HCT116 (cell line): Measurements from ENCODE around the gene MYO1G. TPM values are rescaled to one million over a fixed set of nuclear protein-coding genes. Genes with fewer than 3 reads are reported as not detected.

Source experiments
- ATAC-seq: fragments of 200-7000 bp; cut with Tn5 transposase; 2 replicates; pipeline ENCODE4 v1.9.1; 2020; ENCODE audit warnings: mild to moderate bottlenecking, moderate library complexity
- BruUV-seq: library from RNA; stranded (reverse); fragments of 400-500 nt; replicated peaks from 2 replicates; lab custom pipeline; 2021; lab: Mats Ljungman, UMichigan
- CTCF ChIA-PET: fragments of 300-600 bp; sonication (Branson Sonifier 250); formaldehyde crosslinking; loops from one replicate; lab custom pipeline; 2021; ENCODE audit warnings: antibody characterized with exemption; lab: Charles Lee
- POLR2A ChIA-PET: fragments of 300-600, 350-600 bp; sonication (Branson Sonifier 250); formaldehyde crosslinking; loops from one replicate; lab custom pipeline; 2021; ENCODE audit warnings: antibody characterized with exemption; lab: Charles Lee
- RAD21 ChIA-PET, 2 experiments: fragments of 300-600 bp; sonication (Branson Sonifier 250); formaldehyde crosslinking; loops; one replicate each; lab custom pipeline; 2023; ENCODE audit warnings: low total read pairs in 2 of 2; ENCODE audit not compliant: uncharacterized antibody in 2 of 2, unreplicated experiment in 2 of 2, low non-redundant PET in 1 of 2; lab: Charles Lee
- DNase-seq: peaks from one replicate; pipeline ENCODE4 v3.0.0-alpha.2; 2010; ENCODE audit warnings: low read depth, low spot score
- H2AFZ ChIP-seq: fragments of 200-600 bp; shearing (Covaris generic), sonication (generic); 2 replicates; pipeline ENCODE4 v1.6.1; 2017; ENCODE audit warnings: low read depth, mixed run types, mixed read lengths, antibody characterized with exemption, low read length; ENCODE audit not compliant: poor library complexity, severe bottlenecking
- H3K27ac ChIP-seq: 2 replicates; pipeline ENCODE4 v1.5.1; 2012; ENCODE audit warnings: low read depth, low read length
- H3K27me3 ChIP-seq: fragments of 200-600 bp; sonication (generic); 2 replicates; pipeline ENCODE4 v1.6.1; 2016; ENCODE audit warnings: mixed run types, low read length, mixed read lengths; ENCODE audit not compliant: insufficient read depth
- H3K36me3 ChIP-seq, 2 experiments: fragments of 200-500 bp in 1 of 2; fragments of 200-600 bp in 1 of 2; sonication (Bioruptor generic) in 1 of 2; sonication (generic) in 1 of 2; 2 replicates each; pipeline versions ENCODE4 v1.5.1 to v1.6.1; 2014 to 2016; ENCODE audit warnings: low read length in 2 of 2, inconsistent platforms in 1 of 2, mixed read lengths in 1 of 2, mixed run types in 1 of 2; ENCODE audit not compliant: insufficient read depth in 2 of 2, control insufficient read depth in 1 of 2
- H3K4me1 ChIP-seq, 2 experiments: fragments of 200-600 bp in 1 of 2; sonication (generic) in 1 of 2; 2 replicates each; pipeline versions ENCODE4 v1.5.1 to v1.6.1; 2012 to 2017; ENCODE audit warnings: low read length in 2 of 2, inconsistent platforms in 1 of 2, mild to moderate bottlenecking in 1 of 2, mixed read lengths in 1 of 2, mixed run types in 1 of 2, moderate library complexity in 1 of 2; ENCODE audit not compliant: insufficient read depth in 2 of 2, control insufficient read depth in 1 of 2
- H3K4me2 ChIP-seq: fragments of 200-600 bp; sonication (generic); 2 replicates; pipeline ENCODE4 v1.6.1; 2017; ENCODE audit warnings: mixed run types, low read length, mixed read lengths
- H3K4me3 ChIP-seq, 2 experiments: fragments of 200-600 bp in 1 of 2; sonication (generic) in 1 of 2; replicated peaks in 1 of 2; 2 replicates each; pipeline ENCODE4 v1.5.1; 2011 to 2016; ENCODE audit warnings: low read length in 2 of 2, control low read depth in 1 of 2, low read depth in 1 of 2, mild to moderate bottlenecking in 1 of 2, mixed read lengths in 1 of 2, mixed run types in 1 of 2
- H3K79me2 ChIP-seq: fragments of 200-600 bp; sonication (generic); 2 replicates; pipeline ENCODE4 v1.6.1; 2017; ENCODE audit warnings: mild to moderate bottlenecking, mixed run types, low read length, moderate library complexity, mixed read lengths; ENCODE audit not compliant: insufficient read depth
- H3K9ac ChIP-seq: fragments of 200-600 bp; sonication (generic); 2 replicates; pipeline ENCODE4 v1.6.1; 2016; ENCODE audit warnings: low read length, mixed read lengths
- H3K9me2 ChIP-seq: fragments of 200-600 bp; sonication (generic), shearing (Covaris generic); 2 replicates; pipeline ENCODE4 v1.6.1; 2017; ENCODE audit warnings: mixed run types, mild to moderate bottlenecking, moderate library complexity; ENCODE audit not compliant: insufficient read depth
- H3K9me3 ChIP-seq, 2 experiments: fragments of 200-500 bp in 1 of 2; fragments of 200-600 bp in 1 of 2; sonication (Bioruptor generic) in 1 of 2; sonication (generic) in 1 of 2; 2 replicates each; pipeline ENCODE4 v1.6.1; 2014 to 2017; ENCODE audit warnings: low read length in 2 of 2, mixed read lengths in 2 of 2, inconsistent platforms in 1 of 2, low read depth in 1 of 2, mild to moderate bottlenecking in 1 of 2, mixed run types in 1 of 2, moderate library complexity in 1 of 2; ENCODE audit not compliant: control insufficient read depth in 1 of 2, insufficient read depth in 1 of 2
- H4K20me1 ChIP-seq: fragments of 200-600 bp; sonication (generic), shearing (Covaris generic); 2 replicates; pipeline ENCODE4 v1.6.1; 2017; ENCODE audit warnings: mixed run types, mild to moderate bottlenecking, moderate library complexity; ENCODE audit not compliant: insufficient read depth
- CBX3 ChIP-seq: IDR thresholded peaks from 2 replicates; pipeline ENCODE4 v1.6.1; 2012; ENCODE audit warnings: low read depth
- CEBPB ChIP-seq: IDR thresholded peaks from 2 replicates; pipeline ENCODE4 v1.6.1; 2012; ENCODE audit warnings: low read depth
- CTCF ChIP-seq, 3 experiments: fragments of 200-600 bp in 1 of 3; sonication (generic) in 1 of 3; IDR thresholded peaks in 2 of 3; conservative IDR thresholded peaks in 1 of 3; 2 replicates each; pipeline ENCODE4 v1.5.1; 2012 to 2017; ENCODE audit warnings: low read depth in 2 of 3, low read length in 2 of 3, antibody characterized with exemption in 1 of 3, borderline replicate concordance in 1 of 3, control low read depth in 1 of 3, mild to moderate bottlenecking in 1 of 3, mixed read lengths in 1 of 3, mixed run types in 1 of 3, moderate library complexity in 1 of 3; ENCODE audit not compliant: insufficient read depth in 1 of 3
- ELF1 ChIP-seq: IDR thresholded peaks from 2 replicates; pipeline ENCODE4 v1.6.1; 2012; ENCODE audit warnings: low read depth, borderline replicate concordance
- EZH2phosphoT487 ChIP-seq: fragments of 200-600 bp; IDR thresholded peaks from 2 replicates; pipeline ENCODE4 v1.6.1; 2018; ENCODE audit warnings: antibody characterized with exemption, borderline replicate concordance
- FOSL1 ChIP-seq: IDR thresholded peaks from 2 replicates; pipeline ENCODE4 v1.6.1; 2012; ENCODE audit warnings: low read depth
- JUND ChIP-seq: IDR thresholded peaks from 2 replicates; pipeline ENCODE4 v1.6.1; 2012
- MAX ChIP-seq: IDR thresholded peaks from 2 replicates; pipeline ENCODE4 v1.6.1; 2012
- POLR2AphosphoS5 ChIP-seq: IDR thresholded peaks from 2 replicates; pipeline ENCODE4 v1.6.1; 2011; ENCODE audit warnings: mild to moderate bottlenecking, low read depth, low read length, moderate library complexity
- RAD21 ChIP-seq: IDR thresholded peaks from 2 replicates; pipeline ENCODE4 v1.6.1; 2012; ENCODE audit warnings: low read depth, mild to moderate bottlenecking
- REST ChIP-seq: IDR thresholded peaks from 2 replicates; pipeline ENCODE4 v1.6.1; 2012; ENCODE audit warnings: low read depth
- SIN3A ChIP-seq: IDR thresholded peaks from 2 replicates; pipeline ENCODE4 v1.6.1; 2012; ENCODE audit warnings: low read depth
- SP1 ChIP-seq: IDR thresholded peaks from 2 replicates; pipeline ENCODE4 v1.6.1; 2012; ENCODE audit warnings: low read depth
- SRF ChIP-seq: IDR thresholded peaks from 2 replicates; pipeline ENCODE4 v1.6.1; 2012; ENCODE audit warnings: low read depth
- YY1 ChIP-seq: IDR thresholded peaks from 2 replicates; pipeline ENCODE4 v1.6.1; 2011; ENCODE audit warnings: low read length, low read depth, moderate library complexity, mild to moderate bottlenecking; ENCODE audit not compliant: insufficient replicate concordance; ENCODE audit errors: extremely low read depth
- ZBTB33 ChIP-seq: IDR thresholded peaks from 2 replicates; pipeline ENCODE4 v1.6.1; 2011; ENCODE audit warnings: mild to moderate bottlenecking, low read length, moderate library complexity; ENCODE audit not compliant: insufficient replicate concordance; ENCODE audit errors: extremely low read depth
- ZFX ChIP-seq: fragments of 450-650 bp; IDR thresholded peaks from 2 replicates; pipeline ENCODE4 v1.6.1; 2017
- ZNF274 ChIP-seq: fragments of 200-500 bp; sonication (Bioruptor generic); IDR thresholded peaks from 2 replicates; pipeline ENCODE4 v1.6.1; 2014; ENCODE audit warnings: mild to moderate bottlenecking, low read depth, low read length, inconsistent platforms
- intact Hi-C: fragments of 100-400 bp; cut with micrococcal nuclease; formaldehyde crosslinking; loops from 2 replicates; pipeline ENCODE4 v1.10.0; 2022
- total RNA-seq: library from RNA; stranded (reverse); gene quantifications from one replicate; pipeline ENCODE4 v1.2.1, GENCODE V29; 2021; ENCODE audit not compliant: unreplicated experiment

Gene MYO1G
- total RNA-seq, 1 experiment from 2014 or later: 0.74 TPM

GRCh38 chr7:45007106-45007505, 28.3 kb upstream of the MYO1G start:
- Histone ChIP-seq H4K20me1 (no peaks in the 10 kb centered on the region), H3K4me1 (no peaks in the 10 kb centered on the region), H3K9ac (no peak overlapping the region), H2AFZ (no peak overlapping the region), H3K9me3 (no peaks in the 10 kb centered on the region), H3K4me3 (no peak overlapping the region), H3K27ac (no peak overlapping the region), H3K79me2 (peaks cover 16% of the 10 kb centered on the region), H3K4me2 (no peak overlapping the region), H3K9me2 (no peaks in the 10 kb centered on the region), H3K27me3 (no peaks in the 10 kb centered on the region), H3K36me3 (no peaks in the 10 kb centered on the region)
- ATAC-seq: no peak
- RAD21 ChIA-PET: no interaction called here
- CTCF ChIA-PET: no interaction called here
- no TSS peak for BruUV-seq
- DNase-seq: no peak
- POLR2A ChIA-PET: no interaction called here
- TF ChIP-seq EZH2phosphoT487: no peak
- no peak for TF ChIP-seq SRF
- TF ChIP-seq ZBTB33: no peak
- TF ChIP-seq SIN3A: no peak
- no peak for TF ChIP-seq JUND
- TF ChIP-seq ELF1: no peak
- TF ChIP-seq MAX: no peak
- no peak for TF ChIP-seq CEBPB
- no peak for TF ChIP-seq REST
- no peak for TF ChIP-seq CBX3
- no peak for TF ChIP-seq ZNF274
- TF ChIP-seq SP1: no peak
- TF ChIP-seq RAD21: no peak
- TF ChIP-seq YY1: no peak
- no peak for TF ChIP-seq POLR2AphosphoS5
- TF ChIP-seq CTCF (IDR thresholded peaks at IDR 0.05 in 2 of 3, conservative IDR thresholded peaks at IDR 0.05 in 1 of 3; ENCODE audit: borderline replicate concordance in 1 of 3, insufficient read depth in 1 of 3, low read depth in 2 of 3, low read length in 2 of 3): no peak
- no peak for TF ChIP-seq FOSL1
- TF ChIP-seq ZFX: no peak
- intact Hi-C loops: no loop called here
